Colonic mucosa (tissue), 4 donors: ENCODE data around the gene CSMD2. TPM values are rescaled to one million over a fixed set of nuclear protein-coding genes. Genes with fewer than 3 reads are reported as not detected.

ENCODE experiments used
- DNase-seq: peaks from one replicate; pipeline ENCODE4 v3.0.0-alpha.2; 2020
- H3K27ac ChIP-seq: fragments of 200-600 bp; one replicate; pipeline ENCODE4 v1.8.0; 2021
- H3K27me3 ChIP-seq: fragments of 200-600 bp; one replicate; pipeline ENCODE4 v1.8.0; 2021
- H3K36me3 ChIP-seq: fragments of 200-600 bp; one replicate; pipeline ENCODE4 v1.8.0; 2021
- H3K4me1 ChIP-seq: fragments of 200-600 bp; one replicate; pipeline ENCODE4 v1.8.0; 2021; ENCODE audit warnings: mild to moderate bottlenecking
- H3K4me3 ChIP-seq: fragments of 200-600 bp; one replicate; pipeline ENCODE4 v1.8.0; 2021
- H3K9ac ChIP-seq, 2 donors: one replicate each; pipeline ENCODE4 v1.7.0; 2013; ENCODE audit warnings: control low read depth in 2 of 2, low read depth in 2 of 2, low read length in 2 of 2
- H3K9me3 ChIP-seq: fragments of 200-600 bp; one replicate; pipeline ENCODE4 v1.8.0; 2021
- CTCF ChIP-seq: fragments of 200-600 bp; IDR thresholded peaks from one replicate; pipeline ENCODE4 v1.8.0; 2022; ENCODE audit warnings: antibody characterized with exemption, mild to moderate bottlenecking
- intact Hi-C: fragments of 100-400 bp; cut with DNase I; formaldehyde crosslinking; loops from one replicate; pipeline ENCODE4 v1.14.1; 2022
- total RNA-seq, 2 donors: library from RNA; stranded (reverse); fragmentation: NEBNext Ultra II Directional in 1 of 2; extraction: Animal tissue kit (Norgen Biotek cat#: 25700) in 1 of 2; gene quantifications; one replicate each; pipeline ENCODE4 v1.2.1, GENCODE V29; 2021
- donor health status: healthy.
- donor health status: DM: no; HTN: no; CAD: no.
- donor health status: DM: no; HTN: no; CAD: no.

The CSMD2 gene
- total RNA-seq, 2 donors from 2014 or later = 0.05 to 0.10 TPM

- intact Hi-C loops = no loop called here
- no peaks in the 10 kb centered on the region for H3K9me3 ChIP-seq
- no peak overlapping the region for H3K4me3 ChIP-seq
- TF ChIP-seq CTCF = no peak
- no peaks in the 10 kb centered on the region for H3K4me1 ChIP-seq
- H3K27ac ChIP-seq = no peak overlapping the region
- no peaks in the 10 kb centered on the region for H3K27me3 ChIP-seq
- H3K9ac ChIP-seq = no peak overlapping the region
- no peak for DNase-seq
- no peaks in the 10 kb centered on the region for H3K36me3 ChIP-seq
Observed at GRCh38 chr1:33586795-33587194, 578.2 kb downstream of the CSMD2 start.

GRCh38 chr1:33586106-33586505 lies 578.9 kb downstream of the CSMD2 start:
- H3K9me3 ChIP-seq = no peaks in the 10 kb centered on the region
- no peak for TF ChIP-seq CTCF
- no peaks in the 10 kb centered on the region for H3K36me3 ChIP-seq
- H3K4me3 ChIP-seq = no peak overlapping the region
- H3K9ac ChIP-seq = no peak overlapping the region
- DNase-seq = no peak
- no peak overlapping the region for H3K27ac ChIP-seq
- intact Hi-C loops = no loop called here
- H3K27me3 ChIP-seq = no peaks in the 10 kb centered on the region
- no peaks in the 10 kb centered on the region for H3K4me1 ChIP-seq

GRCh38 chr1:33583567-33583966 lies 581.5 kb downstream of the CSMD2 start:
- H3K4me3 ChIP-seq = no peak overlapping the region
- no peak for TF ChIP-seq CTCF
- no peaks in the 10 kb centered on the region for H3K4me1 ChIP-seq
- intact Hi-C loops = no loop called here
- H3K9me3 ChIP-seq = no peaks in the 10 kb centered on the region
- no peaks in the 10 kb centered on the region for H3K36me3 ChIP-seq
- DNase-seq = no peak
- H3K27me3 ChIP-seq = no peaks in the 10 kb centered on the region
- H3K27ac ChIP-seq = no peak overlapping the region
- H3K9ac ChIP-seq = no peak overlapping the region

- no peak for DNase-seq
- no peak overlapping the region for H3K9ac ChIP-seq
- H3K36me3 ChIP-seq = no peaks in the 10 kb centered on the region
- no peak overlapping the region for H3K4me3 ChIP-seq
- no peak for TF ChIP-seq CTCF
- no peaks in the 10 kb centered on the region for H3K27me3 ChIP-seq
- intact Hi-C loops = no loop called here
- H3K27ac ChIP-seq = no peak overlapping the region
- no peaks in the 10 kb centered on the region for H3K4me1 ChIP-seq
- no peaks in the 10 kb centered on the region for H3K9me3 ChIP-seq
Observed at GRCh38 chr1:33578557-33579448, 586.2 kb downstream of the CSMD2 start.

- no peak for TF ChIP-seq CTCF
Observed at GRCh38 chr1:33577663-33578062, 587.4 kb downstream of the CSMD2 start.

More at GRCh38 chr1:33577663-33578062, 587.4 kb downstream of the CSMD2 start:
- Histone ChIP-seq H3K27ac (no peak overlapping the region), H3K9ac (no peak overlapping the region), H3K4me3 (no peak overlapping the region), H3K9me3 (no peaks in the 10 kb centered on the region), H3K4me1 (no peaks in the 10 kb centered on the region), H3K36me3 (no peaks in the 10 kb centered on the region), H3K27me3 (no peaks in the 10 kb centered on the region)
- intact Hi-C loops = no loop called here
- DNase-seq = no peak
